OCI-LY7 (cell line): ENCODE data around the gene ABCC5. TPM values are rescaled to one million over a fixed set of nuclear protein-coding genes. Genes with fewer than 3 reads are reported as not detected.
"Not testable (repeated sequence)": the region's sequence is repeated elsewhere in the genome, so short reads cannot be mapped to it uniquely, and the experiment has no call there.

Experiments used
- BruUV-seq: library from RNA; stranded (reverse); fragments of 400-500 nt; replicated peaks from 2 replicates; lab custom pipeline; 2021; lab: Mats Ljungman, UMichigan
- CTCF ChIA-PET: fragments of 300-600 bp; sonication (Branson Sonifier 250); formaldehyde crosslinking; loops from one replicate; lab custom pipeline; 2022; ENCODE audit warnings: antibody characterized with exemption; ENCODE audit not compliant: unreplicated experiment; lab: Charles Lee
- POLR2A ChIA-PET: fragments of 300-600 bp; sonication (Branson Sonifier 250); formaldehyde crosslinking; loops from one replicate; lab custom pipeline; 2022; ENCODE audit warnings: antibody characterized with exemption; lab: Charles Lee
- DNase-seq: peaks from one replicate; pipeline ENCODE4 v3.0.0-alpha.2; 2015; ENCODE audit warnings: low spot score
- H2AFZ ChIP-seq: fragments of 200-600 bp; sonication (generic), shearing (Covaris generic); 2 replicates; pipeline ENCODE4 v1.6.1; 2014; ENCODE audit warnings: mild to moderate bottlenecking, antibody characterized with exemption, low read length, moderate library complexity
- H3K27ac ChIP-seq: fragments of 200-600 bp; sonication (generic); 2 replicates; pipeline ENCODE4 v1.5.1; 2014; ENCODE audit warnings: mixed run types, low read depth, mild to moderate bottlenecking, moderate library complexity, low read length, inconsistent platforms; ENCODE audit not compliant: poor library complexity, severe bottlenecking
- H3K36me3 ChIP-seq: fragments of 200-600 bp; sonication (generic); 2 replicates; pipeline ENCODE4 v1.6.1; 2014; ENCODE audit warnings: mild to moderate bottlenecking, antibody characterized with exemption, low read length, moderate library complexity, mixed read lengths; ENCODE audit not compliant: insufficient read depth
- H3K4me1 ChIP-seq: fragments of 200-600 bp; sonication (generic); 2 replicates; pipeline ENCODE4 v1.5.1; 2014; ENCODE audit warnings: mild to moderate bottlenecking, low read length; ENCODE audit not compliant: insufficient read depth, poor library complexity, severe bottlenecking
- H3K4me2 ChIP-seq: fragments of 200-600 bp; sonication (generic); 2 replicates; pipeline ENCODE4 v1.6.1; 2014; ENCODE audit warnings: mild to moderate bottlenecking, low read length
- H3K4me3 ChIP-seq: fragments of 200-600 bp; sonication (generic); 2 replicates; pipeline ENCODE4 v1.5.1; 2014; ENCODE audit warnings: mild to moderate bottlenecking, low read depth, low read length; ENCODE audit not compliant: poor library complexity, severe bottlenecking
- H3K79me2 ChIP-seq: fragments of 200-600 bp; sonication (generic); 2 replicates; pipeline ENCODE4 v1.6.1; 2016; ENCODE audit warnings: low read depth, mild to moderate bottlenecking, low read length, moderate library complexity, mixed read lengths; ENCODE audit not compliant: insufficient read depth
- H3K9me2 ChIP-seq: fragments of 200-600 bp; sonication (generic); 2 replicates; pipeline ENCODE4 v1.6.1; 2016; ENCODE audit warnings: mild to moderate bottlenecking, low read length, mixed read lengths; ENCODE audit not compliant: insufficient read depth
- H3K9me3 ChIP-seq: fragments of 200-600 bp; sonication (generic); 2 replicates; pipeline ENCODE4 v1.6.1; 2014; ENCODE audit warnings: mild to moderate bottlenecking, mixed run types, low read length, mixed read lengths
- H4K20me1 ChIP-seq: fragments of 200-600 bp; sonication (generic); 2 replicates; pipeline ENCODE4 v1.6.1; 2014; ENCODE audit warnings: mild to moderate bottlenecking, antibody characterized with exemption, low read length, moderate library complexity, mixed read lengths; ENCODE audit not compliant: insufficient read depth
- CTCF ChIP-seq: fragments of 200-600 bp; sonication (generic); conservative IDR thresholded peaks from 2 replicates; pipeline ENCODE4 v1.5.1; 2014; ENCODE audit warnings: mild to moderate bottlenecking, antibody characterized with exemption, low read length, moderate library complexity, mixed read lengths
- EZH2phosphoT487 ChIP-seq: fragments of 200-600 bp; sonication (generic); IDR thresholded peaks from 2 replicates; pipeline ENCODE4 v1.6.1; 2018; ENCODE audit warnings: low read depth, borderline replicate concordance, mild to moderate bottlenecking, mixed run types, antibody characterized with exemption, low read length, moderate library complexity, mixed read lengths
- intact Hi-C: fragments of 100-400 bp; cut with micrococcal nuclease; formaldehyde crosslinking; loops from one replicate; pipeline ENCODE4 v1.10.0; 2022; ENCODE audit not compliant: unreplicated experiment
- total RNA-seq, 2 experiments: library from RNA; depleted of rRNA in 1 of 2; stranded (reverse); fragments of >200 nt in 1 of 2; shearing (Covaris generic) in 1 of 2; gene quantifications; 2 replicates each; pipeline ENCODE4 v1.2.3, GENCODE V29; 2014 to 2022

Gene ABCC5
- total RNA-seq, 2 experiments from 2014 or later, result 18.1 to 24.8 TPM

DNA sequence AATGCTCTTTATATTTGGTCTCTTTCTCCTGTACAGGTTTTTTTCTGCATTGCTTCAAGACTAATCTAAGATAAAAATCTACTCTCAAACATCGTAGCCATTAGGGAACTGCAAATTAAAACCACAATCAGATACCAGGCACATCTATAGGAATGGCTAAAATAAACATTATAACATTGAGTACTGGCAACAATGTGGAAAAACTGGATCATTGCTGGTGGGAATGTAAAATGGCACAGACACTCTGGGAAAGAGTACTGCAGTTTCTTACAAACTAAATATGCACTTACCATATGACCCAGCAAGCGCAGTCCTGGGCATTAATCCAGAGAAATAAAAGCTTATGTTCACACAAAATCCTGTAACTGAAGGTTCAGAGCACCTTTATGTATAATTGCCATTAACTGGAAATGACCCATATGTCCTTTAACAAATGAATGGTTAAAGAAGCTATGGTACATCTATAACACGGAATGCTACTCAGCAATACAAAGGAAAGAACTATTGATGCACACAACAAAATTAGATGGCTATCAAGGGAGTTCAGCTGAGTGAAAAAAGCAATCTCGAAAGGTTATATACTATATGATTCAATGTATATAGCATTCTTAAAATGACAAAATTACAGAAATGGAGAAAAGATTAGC lies 6.3 kb downstream of the ABCC5 start:
- Histone ChIP-seq H3K4me3 (no peak overlapping the region), H3K27ac (no peak overlapping the region), H3K79me2 (no peaks in the 10 kb centered on the region; the same call in 1 of the 2 replicates), H2AFZ (no peak overlapping the region), H3K9me2 (no peaks in the 10 kb centered on the region), H4K20me1 (no peaks in the 10 kb centered on the region), H3K4me2 (no peak overlapping the region), H3K4me1 (peaks cover 32% of the 10 kb centered on the region), H3K9me3 (no peaks in the 10 kb centered on the region), H3K36me3 (peaks cover 50% of the 10 kb centered on the region)
- DNase-seq, result no peak
- CTCF ChIA-PET, result no interaction called here
- BruUV-seq, result no TSS peak
- TF ChIP-seq CTCF (no peak), EZH2phosphoT487 (no peak)
- POLR2A ChIA-PET, result interaction anchor here (0.6 kb wide), 1 partner anchor 197 kb away, joined by 5 read pairs; no protein-coding TSS in a partner anchor
- intact Hi-C loops, result no loop called here

DNA sequence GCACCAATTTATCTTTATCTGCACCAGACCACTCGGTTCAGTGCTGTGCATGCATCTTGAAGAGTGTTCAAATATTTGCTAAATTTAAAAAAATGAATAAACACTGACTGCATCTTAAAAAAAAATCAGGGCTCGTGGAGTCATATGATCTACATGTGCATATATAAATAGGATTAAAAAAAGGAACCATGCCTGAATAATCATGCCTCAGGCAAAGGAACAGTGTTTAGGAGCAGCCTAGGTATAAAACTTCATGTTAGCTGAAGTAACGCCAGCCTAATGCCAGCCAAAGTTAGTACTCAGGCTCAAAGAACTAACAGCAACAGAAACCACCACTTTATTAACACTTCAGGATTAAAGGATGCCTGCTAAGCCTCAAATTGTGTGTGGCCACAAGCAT lies 9.5 kb downstream of the ABCC5 start:
- Histone ChIP-seq H3K9me2 (no peaks in the 10 kb centered on the region), H3K9me3 (no peaks in the 10 kb centered on the region), H3K4me2 (peak overlapping the region; percentile 42), H3K4me1 (peaks cover 31% of the 10 kb centered on the region), H3K27ac (peak overlapping the region; percentile 21), H3K79me2 (no peaks in the 10 kb centered on the region), H3K4me3 (no peak overlapping the region), H4K20me1 (no peaks in the 10 kb centered on the region), H3K36me3 (peaks cover 48% of the 10 kb centered on the region), H2AFZ (0 out of 2 replicates have a peak overlapping the region, but pooled peaks have one; percentile 14)
- TF ChIP-seq CTCF (no peak), EZH2phosphoT487 (no peak)
- DNase-seq, result peak; percentile 22
- ChIA-PET POLR2A (no interaction called here), CTCF (no interaction called here)
- BruUV-seq, result no TSS peak
- intact Hi-C loops, result no loop called here

- H3K4me3 ChIP-seq, H3K9me3 ChIP-seq, BruUV-seq, DNase-seq, H4K20me1 ChIP-seq, CTCF ChIA-PET, intact Hi-C loops, H3K79me2 ChIP-seq, H3K27ac ChIP-seq, H3K9me2 ChIP-seq: not testable (repeated sequence)
- peak overlapping the region; percentile 71; the same call in 1 of the 2 replicates for H3K4me2 ChIP-seq
- peak overlapping the region; percentile 67; the same call in 1 of the 2 replicates for H2AFZ ChIP-seq
- peaks cover 31% of the 10 kb centered on the region for H3K4me1 ChIP-seq
- H3K36me3 ChIP-seq, result peaks cover 42% of the 10 kb centered on the region
- POLR2A ChIA-PET, result interaction anchor here (0.6 to 3.1 kb wide), 9 partner anchors 8 to 679 kb away, joined by 3 to 20 read pairs (median 6); no protein-coding TSS in a partner anchor
These were observed 10.4 kb downstream of the ABCC5 start for GRCh38 chr3:184007143-184007813.
